HEK293 (cell line): ENCODE data around the gene CCL2.

Source experiments
- CTCF ChIP-seq: fragments of 450-650 bp; formaldehyde crosslinking; IDR thresholded peaks from 2 replicates; pipeline ENCODE4 v1.5.1; 2016; ENCODE audit warnings: missing biosample characterization, missing genetic modification characterization
- PRDM2 ChIP-seq: fragments of 450-650 bp; formaldehyde crosslinking; IDR thresholded peaks from 2 replicates; pipeline ENCODE4 v1.5.1; 2016; ENCODE audit warnings: missing biosample characterization, missing genetic modification characterization, borderline replicate concordance
- REST ChIP-seq: fragments of 450-650 bp; formaldehyde crosslinking; IDR thresholded peaks from 2 replicates; pipeline ENCODE4 v1.5.1; 2016; ENCODE audit warnings: missing biosample characterization, missing genetic modification characterization
- ZBTB1 ChIP-seq: fragments of 450-650 bp; formaldehyde crosslinking; IDR thresholded peaks from 2 replicates; pipeline ENCODE4 v1.5.1; 2016; ENCODE audit warnings: missing biosample characterization, missing genetic modification characterization
- ZNF175 ChIP-seq: fragments of 450-650 bp; formaldehyde crosslinking; IDR thresholded peaks from 2 replicates; pipeline ENCODE4 v1.5.1; 2016; ENCODE audit warnings: missing biosample characterization, missing genetic modification characterization
- ZNF239 ChIP-seq: fragments of 450-650 bp; formaldehyde crosslinking; IDR thresholded peaks from 2 replicates; pipeline ENCODE4 v1.5.1; 2016; ENCODE audit warnings: missing biosample characterization, missing genetic modification characterization
- ZNF530 ChIP-seq: fragments of 450-650 bp; formaldehyde crosslinking; IDR thresholded peaks from 2 replicates; pipeline ENCODE4 v1.5.1; 2016; ENCODE audit warnings: low read depth, missing biosample characterization, missing genetic modification characterization
- TF ChIP-seq, protein P1 (sequence below): fragments of 450-650 bp; formaldehyde crosslinking; IDR thresholded peaks from 2 replicates; pipeline ENCODE4 v1.5.1; 2016; ENCODE audit warnings: missing biosample characterization, missing genetic modification characterization

DNA sequence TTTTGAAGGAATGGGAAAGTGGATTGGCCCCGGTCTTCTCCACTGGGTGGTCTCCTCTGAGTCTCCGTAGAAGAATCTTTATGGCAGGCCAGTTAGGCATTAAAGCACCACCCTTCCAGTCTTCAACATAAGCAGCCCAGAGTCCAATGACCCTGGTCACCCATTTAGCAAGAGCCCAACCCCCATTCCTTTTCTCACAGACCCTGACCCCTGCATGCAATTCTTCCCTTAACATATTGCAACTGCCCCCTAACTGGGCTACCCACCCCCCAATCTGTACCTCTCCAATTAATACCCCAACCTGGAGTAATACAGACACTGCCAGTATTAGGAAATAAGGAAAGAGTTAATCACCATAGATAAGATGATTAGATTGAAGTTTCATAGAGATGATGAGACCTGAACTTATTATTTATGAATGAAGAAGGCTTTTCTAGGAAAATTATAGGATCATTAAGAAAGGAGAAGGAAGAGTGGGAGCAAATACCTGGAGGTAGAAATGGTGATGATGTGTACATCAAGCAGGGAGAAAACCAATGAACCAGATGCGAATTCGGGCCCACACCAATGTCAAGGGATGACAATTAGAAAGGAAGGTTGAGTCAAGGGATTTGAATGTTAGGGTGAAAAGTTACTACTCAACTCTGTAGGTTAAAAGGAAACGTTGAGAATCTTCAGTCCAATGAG lies 2.4 kb downstream of the CCL2 start:
- TF ChIP-seq, protein P1, sequence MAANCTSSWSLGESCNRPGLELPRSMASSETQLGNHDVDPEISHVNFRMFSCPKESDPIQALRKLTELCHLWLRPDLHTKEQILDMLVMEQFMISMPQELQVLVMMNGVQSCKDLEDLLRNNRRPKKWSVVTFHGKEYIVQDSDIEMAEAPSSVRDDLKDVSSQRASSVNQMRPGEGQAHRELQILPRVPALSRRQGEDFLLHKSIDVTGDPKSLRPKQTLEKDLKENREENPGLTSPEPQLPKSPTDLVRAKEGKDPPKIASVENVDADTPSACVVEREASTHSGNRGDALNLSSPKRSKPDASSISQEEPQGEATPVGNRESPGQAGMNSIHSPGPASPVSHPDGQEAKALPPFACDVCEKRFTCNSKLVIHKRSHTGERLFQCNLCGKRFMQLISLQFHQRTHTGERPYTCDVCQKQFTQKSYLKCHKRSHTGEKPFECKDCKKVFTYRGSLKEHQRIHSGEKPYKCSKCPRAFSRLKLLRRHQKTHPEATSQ (tag by site-specific recombination), result no peak
- TF ChIP-seq PRDM2 (tag by site-specific recombination) (no peak), ZNF530 (no peak), CTCF (tag by site-specific recombination) (no peak), ZBTB1 (no peak), ZNF239 (tag by site-specific recombination) (no peak), ZNF175 (tag by site-specific recombination) (no peak), REST (tag by site-specific recombination) (no peak)
